Tibial nerve (tissue), 3 donors: ENCODE data around the gene SLC12A8.

Experiments used
- POLR2A ChIP-seq, 2 donors: fragments of 450-650 bp; IDR thresholded peaks; one replicate each; pipeline ENCODE4 v1.6.1; 2017; ENCODE audit warnings: antibody characterized with exemption in 2 of 2, mild to moderate bottlenecking in 2 of 2, moderate library complexity in 2 of 2
- TF ChIP-seq, protein P1 (sequence below), 5 experiments: fragments of 200-600 bp in 3 of 5; fragments of 450-650 bp in 2 of 5; sonication (generic) in 3 of 5; IDR thresholded peaks; one replicate each; pipeline ENCODE4 v1.5.1; 2016 to 2019; ENCODE audit warnings: antibody characterized with exemption in 5 of 5, mild to moderate bottlenecking in 3 of 5, moderate library complexity in 2 of 5

DNA sequence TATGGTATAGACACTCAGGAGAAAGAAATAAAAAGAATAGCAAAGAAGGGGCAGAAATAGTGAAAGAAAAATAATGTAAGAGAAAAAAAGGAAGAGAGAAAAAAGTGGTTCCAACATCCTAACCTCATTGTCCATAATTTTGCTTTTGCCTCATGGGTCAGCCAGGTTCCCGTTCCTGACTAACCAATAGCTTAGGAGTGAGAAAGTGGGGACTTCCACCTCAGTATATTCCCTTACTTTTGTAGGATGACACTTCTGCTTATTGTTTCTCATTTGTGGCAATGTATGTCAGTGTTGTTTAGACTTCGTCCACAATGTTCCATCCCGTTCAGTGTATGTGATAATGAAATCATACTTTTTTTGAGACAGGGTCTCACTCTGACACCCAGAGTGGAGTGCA, 9.3 kb upstream of the SLC12A8 start:
- no peak for TF ChIP-seq POLR2A (IDR thresholded peaks at IDR 0.05)
- TF ChIP-seq, protein P1, sequence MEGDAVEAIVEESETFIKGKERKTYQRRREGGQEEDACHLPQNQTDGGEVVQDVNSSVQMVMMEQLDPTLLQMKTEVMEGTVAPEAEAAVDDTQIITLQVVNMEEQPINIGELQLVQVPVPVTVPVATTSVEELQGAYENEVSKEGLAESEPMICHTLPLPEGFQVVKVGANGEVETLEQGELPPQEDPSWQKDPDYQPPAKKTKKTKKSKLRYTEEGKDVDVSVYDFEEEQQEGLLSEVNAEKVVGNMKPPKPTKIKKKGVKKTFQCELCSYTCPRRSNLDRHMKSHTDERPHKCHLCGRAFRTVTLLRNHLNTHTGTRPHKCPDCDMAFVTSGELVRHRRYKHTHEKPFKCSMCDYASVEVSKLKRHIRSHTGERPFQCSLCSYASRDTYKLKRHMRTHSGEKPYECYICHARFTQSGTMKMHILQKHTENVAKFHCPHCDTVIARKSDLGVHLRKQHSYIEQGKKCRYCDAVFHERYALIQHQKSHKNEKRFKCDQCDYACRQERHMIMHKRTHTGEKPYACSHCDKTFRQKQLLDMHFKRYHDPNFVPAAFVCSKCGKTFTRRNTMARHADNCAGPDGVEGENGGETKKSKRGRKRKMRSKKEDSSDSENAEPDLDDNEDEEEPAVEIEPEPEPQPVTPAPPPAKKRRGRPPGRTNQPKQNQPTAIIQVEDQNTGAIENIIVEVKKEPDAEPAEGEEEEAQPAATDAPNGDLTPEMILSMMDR (IDR thresholded peaks at IDR 0.05) = no peak
